Hepatocyte (in vitro differentiated cells): ENCODE measurements around the gene MCF2.

Source experiments
- EZH2 ChIP-seq: fragments of 200-600 bp; sonication (generic); IDR thresholded peaks from 2 replicates; pipeline ENCODE4 v1.6.1; 2016; ENCODE audit warnings: antibody characterized with exemption, mild to moderate bottlenecking, borderline replicate concordance
- EZH2phosphoT487 ChIP-seq: fragments of 200-600 bp; sonication (generic); IDR thresholded peaks from one replicate; pipeline ENCODE4 v1.6.1; 2018; ENCODE audit warnings: antibody characterized with exemption, mild to moderate bottlenecking, low read depth, moderate library complexity; ENCODE audit not compliant: unreplicated experiment, severe bottlenecking
- TF ChIP-seq, protein P1 (sequence below): fragments of 200-600 bp; sonication (generic); IDR thresholded peaks from 2 replicates; pipeline ENCODE4 v1.5.1; 2016; ENCODE audit warnings: antibody characterized with exemption, mild to moderate bottlenecking; ENCODE audit not compliant: poor library complexity

DNA sequence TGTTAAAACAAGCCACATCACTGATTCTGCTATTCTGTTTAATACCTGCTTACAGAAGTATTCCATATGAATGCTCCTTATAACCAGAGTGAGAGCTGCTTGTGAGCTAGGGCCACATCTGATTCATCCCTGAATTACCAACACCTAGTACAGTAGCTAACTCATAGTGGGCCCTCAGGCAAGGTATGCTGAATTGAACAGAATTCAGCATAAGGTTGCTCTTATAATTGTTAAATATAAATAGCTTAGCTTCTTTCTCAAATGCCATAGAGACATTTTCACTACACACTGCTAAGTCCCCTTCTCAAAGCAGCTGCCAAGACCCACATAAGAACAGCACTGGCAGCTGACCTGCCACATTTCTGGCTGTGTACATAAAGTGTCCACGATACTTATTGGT, 27.0 kb upstream of the MCF2 start:
- TF ChIP-seq, protein P1, sequence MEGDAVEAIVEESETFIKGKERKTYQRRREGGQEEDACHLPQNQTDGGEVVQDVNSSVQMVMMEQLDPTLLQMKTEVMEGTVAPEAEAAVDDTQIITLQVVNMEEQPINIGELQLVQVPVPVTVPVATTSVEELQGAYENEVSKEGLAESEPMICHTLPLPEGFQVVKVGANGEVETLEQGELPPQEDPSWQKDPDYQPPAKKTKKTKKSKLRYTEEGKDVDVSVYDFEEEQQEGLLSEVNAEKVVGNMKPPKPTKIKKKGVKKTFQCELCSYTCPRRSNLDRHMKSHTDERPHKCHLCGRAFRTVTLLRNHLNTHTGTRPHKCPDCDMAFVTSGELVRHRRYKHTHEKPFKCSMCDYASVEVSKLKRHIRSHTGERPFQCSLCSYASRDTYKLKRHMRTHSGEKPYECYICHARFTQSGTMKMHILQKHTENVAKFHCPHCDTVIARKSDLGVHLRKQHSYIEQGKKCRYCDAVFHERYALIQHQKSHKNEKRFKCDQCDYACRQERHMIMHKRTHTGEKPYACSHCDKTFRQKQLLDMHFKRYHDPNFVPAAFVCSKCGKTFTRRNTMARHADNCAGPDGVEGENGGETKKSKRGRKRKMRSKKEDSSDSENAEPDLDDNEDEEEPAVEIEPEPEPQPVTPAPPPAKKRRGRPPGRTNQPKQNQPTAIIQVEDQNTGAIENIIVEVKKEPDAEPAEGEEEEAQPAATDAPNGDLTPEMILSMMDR, result no peak
- no peak for TF ChIP-seq EZH2
- TF ChIP-seq EZH2phosphoT487, result no peak
